HEK293 (cell line): ENCODE results near the gene ZNF431.

ENCODE experiments used
- CTCF ChIA-PET: fragments of 350-600 bp; formaldehyde crosslinking; extraction: SDS; loops from one replicate; lab custom pipeline; 2021; ENCODE audit warnings: antibody characterized with exemption; lab: Yijun Ruan, JAX
- POLR2A ChIA-PET: fragments of 300-600 bp; formaldehyde crosslinking; extraction: SDS; loops from one replicate; lab custom pipeline; 2020; ENCODE audit warnings: antibody characterized with exemption, inconsistent platforms; lab: Yijun Ruan, JAX
- H3K27ac ChIP-seq: fragments of 200-500 bp; sonication (Bioruptor generic); 2 replicates; pipeline ENCODE4 v1.5.1; 2014; ENCODE audit warnings: low read depth, low read length, control low read depth, inconsistent platforms; ENCODE audit errors: extremely low read depth
- H3K36me3 ChIP-seq, 2 experiments: fragments of 200-500 bp in 1 of 2; sonication (Bioruptor generic) in 1 of 2; 1 replicate in 1 of 2; 2 replicates in 1 of 2; pipeline ENCODE4 v1.5.1; 2014 to 2017; ENCODE audit warnings: inconsistent platforms in 2 of 2, low read length in 2 of 2; ENCODE audit not compliant: control insufficient read depth in 2 of 2, insufficient read depth in 1 of 2
- H3K4me1 ChIP-seq: fragments of 200-500 bp; sonication (Bioruptor generic); 2 replicates; pipeline ENCODE4 v1.5.1; 2014; ENCODE audit warnings: mild to moderate bottlenecking, low read length, inconsistent platforms; ENCODE audit not compliant: control insufficient read depth, insufficient read depth
- H3K4me3 ChIP-seq: 2 replicates; pipeline ENCODE4 v1.5.1; 2011; ENCODE audit warnings: low read depth, mild to moderate bottlenecking, control low read depth, low read length, moderate library complexity
- H3K9me3 ChIP-seq: fragments of 200-500 bp; sonication (Bioruptor generic); 2 replicates; pipeline ENCODE4 v1.5.1; 2014; ENCODE audit warnings: low read depth, low read length, inconsistent platforms; ENCODE audit not compliant: control insufficient read depth, insufficient read depth
- AEBP2 ChIP-seq: fragments of 450-650 bp; formaldehyde crosslinking; IDR thresholded peaks from 2 replicates; pipeline ENCODE4 v1.5.1; 2016; ENCODE audit warnings: missing biosample characterization, missing genetic modification characterization, borderline replicate concordance
- KLF9 ChIP-seq: fragments of 450-650 bp; formaldehyde crosslinking; IDR thresholded peaks from 2 replicates; pipeline ENCODE4 v1.5.1; 2016; ENCODE audit warnings: missing biosample characterization, missing genetic modification characterization, low read depth
- SETDB1 ChIP-seq: IDR thresholded peaks from one replicate; pipeline ENCODE4 v1.6.1; 2017; ENCODE audit warnings: mild to moderate bottlenecking, low read length, moderate library complexity, mixed read lengths; ENCODE audit not compliant: insufficient read length
- SP2 ChIP-seq: fragments of 450-650 bp; formaldehyde crosslinking; IDR thresholded peaks from 2 replicates; pipeline ENCODE4 v1.5.1; 2016; ENCODE audit warnings: missing biosample characterization, missing genetic modification characterization
- SP7 ChIP-seq: fragments of 450-650 bp; formaldehyde crosslinking; IDR thresholded peaks from 2 replicates; pipeline ENCODE4 v1.5.1; 2016; ENCODE audit warnings: missing biosample characterization, missing genetic modification characterization
- ZBTB10 ChIP-seq: fragments of 450-650 bp; formaldehyde crosslinking; IDR thresholded peaks from 2 replicates; pipeline ENCODE4 v1.5.1; 2016; ENCODE audit warnings: missing biosample characterization, missing genetic modification characterization
- ZBTB44 ChIP-seq: fragments of 450-650 bp; IDR thresholded peaks from 2 replicates; pipeline ENCODE4 v1.5.1; 2018; ENCODE audit warnings: missing biosample characterization, mild to moderate bottlenecking, missing genetic modification characterization
- ZFP41 ChIP-seq: fragments of 450-650 bp; formaldehyde crosslinking; IDR thresholded peaks from 2 replicates; pipeline ENCODE4 v1.5.1; 2016; ENCODE audit warnings: missing biosample characterization, missing genetic modification characterization, borderline replicate concordance
- ZNF146 ChIP-seq: fragments of 450-650 bp; formaldehyde crosslinking; IDR thresholded peaks from 2 replicates; pipeline ENCODE4 v1.5.1; 2016; ENCODE audit warnings: missing biosample characterization, missing genetic modification characterization
- ZNF211 ChIP-seq: fragments of 450-650 bp; formaldehyde crosslinking; IDR thresholded peaks from 2 replicates; pipeline ENCODE4 v1.5.1; 2016; ENCODE audit warnings: low read depth, missing biosample characterization, missing genetic modification characterization
- ZNF214 ChIP-seq: fragments of 450-650 bp; formaldehyde crosslinking; IDR thresholded peaks from 2 replicates; pipeline ENCODE4 v1.5.1; 2017; ENCODE audit warnings: missing biosample characterization, mild to moderate bottlenecking, missing genetic modification characterization, borderline replicate concordance
- ZNF354C ChIP-seq: fragments of 450-650 bp; formaldehyde crosslinking; IDR thresholded peaks from 2 replicates; pipeline ENCODE4 v1.5.1; 2016; ENCODE audit warnings: missing biosample characterization, missing genetic modification characterization, low read depth, borderline replicate concordance
- ZNF426 ChIP-seq: fragments of 450-650 bp; formaldehyde crosslinking; IDR thresholded peaks from 2 replicates; pipeline ENCODE4 v1.5.1; 2017; ENCODE audit warnings: missing biosample characterization, missing genetic modification characterization, mild to moderate bottlenecking, inconsistent platforms, moderate library complexity
- ZNF510 ChIP-seq: fragments of 450-650 bp; formaldehyde crosslinking; IDR thresholded peaks from 2 replicates; pipeline ENCODE4 v1.5.1; 2018; ENCODE audit warnings: mild to moderate bottlenecking, missing genetic modification characterization, missing biosample characterization; ENCODE audit not compliant: insufficient replicate concordance
- ZNF600 ChIP-seq: fragments of 450-650 bp; formaldehyde crosslinking; IDR thresholded peaks from 2 replicates; pipeline ENCODE4 v1.5.1; 2016; ENCODE audit warnings: missing biosample characterization, missing genetic modification characterization
- ZNF660 ChIP-seq: fragments of 450-650 bp; IDR thresholded peaks from 2 replicates; pipeline ENCODE4 v1.5.1; 2018; ENCODE audit warnings: missing biosample characterization, mild to moderate bottlenecking, missing genetic modification characterization
- ZNF776 ChIP-seq: fragments of 450-650 bp; formaldehyde crosslinking; IDR thresholded peaks from 2 replicates; pipeline ENCODE4 v1.5.0; 2017; ENCODE audit warnings: missing biosample characterization, missing genetic modification characterization, borderline replicate concordance
- ZNF785 ChIP-seq: fragments of 450-650 bp; formaldehyde crosslinking; IDR thresholded peaks from 2 replicates; pipeline ENCODE4 v1.5.1; 2016; ENCODE audit warnings: missing biosample characterization, missing genetic modification characterization
- ZNF791 ChIP-seq: fragments of 450-650 bp; formaldehyde crosslinking; IDR thresholded peaks from 2 replicates; pipeline ENCODE4 v1.5.1; 2016; ENCODE audit warnings: missing biosample characterization, missing genetic modification characterization
- ZNF792 ChIP-seq: fragments of 450-650 bp; formaldehyde crosslinking; IDR thresholded peaks from 2 replicates; pipeline ENCODE4 v1.5.1; 2016; ENCODE audit warnings: missing biosample characterization, missing genetic modification characterization
- TF ChIP-seq, protein P1 (sequence below): fragments of 450-650 bp; formaldehyde crosslinking; IDR thresholded peaks from 2 replicates; pipeline ENCODE4 v1.5.1; 2016; ENCODE audit warnings: missing biosample characterization, missing genetic modification characterization

The ZNF431 gene

GRCh38 chr19:21127898-21128297, 13.9 kb upstream of the ZNF431 start (continued):
- TF ChIP-seq ZNF791 (tag by site-specific recombination) (no peak), SP7 (no peak)

GRCh38 chr19:21128901-21129698, 12.7 kb upstream of the ZNF431 start:
- no peak overlapping the region for H3K27ac ChIP-seq
- POLR2A ChIA-PET, result interaction anchor here (0.6 kb wide), 1 partner anchor 196 kb away, joined by 4 read pairs; no protein-coding TSS in a partner anchor
- H3K36me3 ChIP-seq, result no peaks in the 10 kb centered on the region
- CTCF ChIA-PET, result no interaction called here
- TF ChIP-seq ZNF660 (tag by site-specific recombination), result no peak
- no peak overlapping the region for H3K4me3 ChIP-seq
- H3K4me1 ChIP-seq, result no peaks in the 10 kb centered on the region
- no peaks in the 10 kb centered on the region for H3K9me3 ChIP-seq

GRCh38 chr19:21130097-21130775, 11.6 kb upstream of the ZNF431 start:
- H3K36me3 ChIP-seq, result no peaks in the 10 kb centered on the region
- no peak for TF ChIP-seq ZNF785 (tag by site-specific recombination)
- TF ChIP-seq ZNF600 (tag by site-specific recombination), result 0 out of 2 replicates have a peak, but pooled peaks have one; percentile 46
- TF ChIP-seq ZNF146 (tag by site-specific recombination), result no peak
- TF ChIP-seq ZNF426 (tag by site-specific recombination), result no peak
- TF ChIP-seq ZNF792, result no peak
- TF ChIP-seq SETDB1, result no peak
- no peak for TF ChIP-seq ZNF214 (tag by site-specific recombination)
- TF ChIP-seq SP2 (tag by site-specific recombination), result no peak
- no peak for TF ChIP-seq AEBP2
- no peak overlapping the region for H3K4me3 ChIP-seq
- ChIA-PET CTCF (no interaction called here), POLR2A (interaction anchor here (0.6 kb wide), 1 partner anchor 197 kb away, joined by 4 read pairs; no protein-coding TSS in a partner anchor)
- no peaks in the 10 kb centered on the region for H3K4me1 ChIP-seq
- no peak overlapping the region for H3K27ac ChIP-seq
- no peaks in the 10 kb centered on the region for H3K9me3 ChIP-seq

DNA sequence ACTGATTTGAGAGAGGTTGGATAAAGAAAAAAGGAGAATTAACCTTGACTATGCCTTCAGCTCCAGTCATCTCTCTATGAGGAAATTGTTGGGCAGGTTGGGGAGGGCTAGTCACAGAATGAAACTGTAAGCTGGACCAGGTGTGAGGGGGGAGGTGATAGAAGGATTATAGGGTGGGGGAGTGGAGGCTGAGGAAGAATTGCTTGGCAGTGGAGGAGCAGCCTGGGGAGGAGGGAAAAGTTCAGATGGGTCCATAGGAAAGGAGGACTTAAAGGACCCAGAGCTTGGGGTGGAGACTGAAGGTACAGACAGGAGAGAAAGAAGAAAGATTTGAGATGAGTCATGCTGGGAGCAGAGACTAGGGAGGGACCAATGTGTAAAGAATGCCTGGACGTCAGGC, 8.2 kb upstream of the ZNF431 start:
- no peaks in the 10 kb centered on the region for H3K4me1 ChIP-seq
- ChIA-PET CTCF (no interaction called here), POLR2A (interaction anchor here (1.0 kb wide), 1 partner anchor 8 kb away, joined by 7 read pairs; the partner anchor contains the start of gene ZNF431)
- H3K4me3 ChIP-seq, result no peak overlapping the region
- no peaks in the 10 kb centered on the region for H3K36me3 ChIP-seq
- no peak overlapping the region for H3K27ac ChIP-seq
- no peaks in the 10 kb centered on the region for H3K9me3 ChIP-seq
- TF ChIP-seq ZNF776 (no peak), ZFP41 (tag by site-specific recombination) (no peak), ZNF354C (no peak), ZBTB44 (no peak), ZNF211 (tag by site-specific recombination) (no peak), KLF9 (tag by site-specific recombination) (no peak), ZNF510 (tag by site-specific recombination) (no peak), ZBTB10 (no peak)
- TF ChIP-seq, protein P1, sequence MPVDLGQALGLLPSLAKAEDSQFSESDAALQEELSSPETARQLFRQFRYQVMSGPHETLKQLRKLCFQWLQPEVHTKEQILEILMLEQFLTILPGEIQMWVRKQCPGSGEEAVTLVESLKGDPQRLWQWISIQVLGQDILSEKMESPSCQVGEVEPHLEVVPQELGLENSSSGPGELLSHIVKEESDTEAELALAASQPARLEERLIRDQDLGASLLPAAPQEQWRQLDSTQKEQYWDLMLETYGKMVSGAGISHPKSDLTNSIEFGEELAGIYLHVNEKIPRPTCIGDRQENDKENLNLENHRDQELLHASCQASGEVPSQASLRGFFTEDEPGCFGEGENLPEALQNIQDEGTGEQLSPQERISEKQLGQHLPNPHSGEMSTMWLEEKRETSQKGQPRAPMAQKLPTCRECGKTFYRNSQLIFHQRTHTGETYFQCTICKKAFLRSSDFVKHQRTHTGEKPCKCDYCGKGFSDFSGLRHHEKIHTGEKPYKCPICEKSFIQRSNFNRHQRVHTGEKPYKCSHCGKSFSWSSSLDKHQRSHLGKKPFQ (tag by site-specific recombination), result no peak
